Measurements from ENCODE around the gene TEKT5.

The TEKT5 gene

DNA sequence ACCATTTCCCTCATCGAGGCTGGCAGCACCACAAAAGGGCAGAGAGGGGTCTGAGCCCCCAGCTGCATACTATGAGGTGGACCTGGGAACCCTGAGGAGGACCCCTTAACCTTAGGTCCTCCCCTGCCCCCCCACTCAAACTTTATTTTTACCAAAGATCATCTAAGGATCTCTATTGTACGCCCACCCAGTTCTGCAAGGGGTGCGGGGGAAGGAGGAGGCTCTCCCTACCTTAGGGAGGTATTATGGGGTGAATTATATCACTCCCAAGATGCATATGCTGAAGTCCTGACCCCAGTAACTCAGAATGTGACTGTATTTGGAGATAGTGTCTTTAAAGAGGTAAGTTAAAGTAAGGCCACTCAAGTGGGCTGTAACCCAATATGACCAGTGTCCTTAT, 87.6 kb downstream of the TEKT5 start:
- no peak for DNase-seq

GRCh38 chr16:10606607-10607006, 88.1 kb downstream of the TEKT5 start:
- DNase-seq = no peak

DNA sequence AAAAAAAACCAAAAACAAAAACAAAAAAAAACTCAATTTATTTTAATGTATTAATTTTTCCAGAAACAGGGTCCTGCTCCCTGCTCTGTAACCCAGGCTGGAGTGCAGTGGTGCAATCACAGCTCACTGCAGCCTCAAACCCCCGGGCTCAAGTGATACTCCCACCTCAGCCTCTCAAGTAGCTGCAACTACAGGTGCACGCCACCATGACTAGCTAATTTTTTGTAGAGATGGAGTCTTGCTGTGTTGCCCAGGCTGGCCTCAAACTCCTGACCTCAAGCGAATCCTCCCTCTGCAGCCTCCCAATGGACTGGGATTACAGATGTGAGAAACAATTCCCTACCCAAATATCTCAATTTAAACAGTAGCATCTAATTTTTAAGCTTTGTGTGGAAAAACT, 89.1 kb downstream of the TEKT5 start:
- DNase-seq = no peak

- no peak for DNase-seq
Observed at GRCh38 chr16:10601444-10602408, 93.0 kb downstream of the TEKT5 start.

DNA sequence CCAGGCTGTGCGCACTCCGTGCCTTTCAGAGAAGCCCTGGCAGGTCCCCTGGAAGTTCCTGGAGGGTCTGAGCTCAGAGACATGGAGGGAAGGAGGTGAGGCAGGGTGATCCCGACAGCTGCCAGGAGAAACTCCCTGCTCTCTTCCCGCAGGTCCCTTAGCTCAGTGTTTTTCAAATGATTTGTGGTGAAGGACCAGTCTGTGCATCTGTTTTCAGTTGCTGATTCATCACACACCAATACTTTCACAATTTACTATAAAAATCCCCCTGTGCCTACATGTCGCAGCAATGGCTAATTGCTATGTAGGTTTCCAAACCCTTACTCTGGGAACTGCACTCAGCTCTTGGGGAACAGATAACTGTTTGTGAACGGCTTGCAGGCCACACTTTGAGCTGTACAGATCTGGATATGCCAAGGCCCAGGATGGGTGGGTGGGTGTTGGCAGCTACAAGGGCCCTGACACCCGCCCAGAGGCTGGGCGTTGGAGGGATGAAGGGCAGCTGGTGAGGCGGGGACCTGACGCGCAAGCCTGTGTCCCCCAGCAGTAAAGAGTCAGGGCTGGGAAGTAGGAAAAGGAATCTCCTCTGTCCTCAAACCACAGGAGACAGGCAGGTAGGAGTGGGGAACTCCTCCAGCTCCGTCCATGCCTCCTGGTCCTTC, 93.8 kb downstream of the TEKT5 start:
- DNase-seq = no peak

- no peak for DNase-seq
Observed at GRCh38 chr16:10599626-10600025, 95.1 kb downstream of the TEKT5 start.

DNA sequence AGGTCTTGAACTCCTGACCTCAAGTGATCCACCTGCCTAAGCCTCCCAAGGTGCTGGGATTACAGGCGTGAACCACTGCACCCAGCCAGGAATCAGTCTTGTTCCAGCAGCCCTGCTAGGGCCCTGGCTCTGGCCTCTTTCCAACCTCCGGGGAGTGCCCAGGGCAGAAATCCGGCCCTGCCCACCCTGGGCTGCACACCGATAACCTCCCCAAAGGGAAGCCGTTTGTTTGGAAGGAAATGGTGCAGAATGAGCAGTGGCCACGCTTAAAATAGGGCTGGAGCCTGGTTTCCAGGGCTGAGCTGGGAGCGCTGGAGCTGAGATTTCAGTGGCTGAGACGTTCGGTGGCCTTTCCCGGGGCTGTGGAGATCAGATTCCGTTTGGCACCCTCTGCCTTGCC, 96.6 kb downstream of the TEKT5 start:
- no peak for DNase-seq

GRCh38 chr16:10597187-10597601, 97.5 kb downstream of the TEKT5 start:
- DNase-seq = no peak

DNA sequence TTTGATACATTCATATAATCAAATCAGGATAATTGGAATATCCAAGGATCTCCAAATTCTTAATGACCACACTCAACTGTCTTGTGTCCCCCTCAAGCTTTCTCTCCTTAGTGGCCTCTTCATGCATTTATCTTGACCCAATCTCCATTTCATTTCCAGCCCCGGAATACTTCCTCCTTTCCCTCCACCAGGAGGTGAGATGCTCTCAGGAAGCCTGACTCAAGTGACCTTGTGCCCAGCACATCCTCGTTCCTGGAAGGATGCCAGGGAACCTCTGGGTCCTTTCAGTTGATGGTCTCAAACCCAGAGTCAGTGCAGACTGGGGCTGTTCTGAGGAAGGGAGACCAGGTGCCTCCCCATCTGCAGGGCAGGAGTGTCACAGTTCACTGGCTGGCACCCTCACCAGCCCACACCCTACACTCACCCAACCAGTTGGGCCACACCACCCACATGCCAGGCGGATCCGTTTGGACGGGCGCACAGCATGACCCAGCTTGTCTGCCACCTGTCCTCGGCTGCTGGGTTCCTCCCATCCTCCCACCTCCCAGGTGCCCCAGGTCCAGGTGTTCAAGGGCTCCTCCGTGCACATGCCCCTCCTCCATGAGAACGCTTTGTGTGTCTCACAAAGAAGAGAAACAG, 100.3 kb downstream of the TEKT5 start:
- DNase-seq = no peak

GRCh38 chr16:10592611-10593010, 102.1 kb downstream of the TEKT5 start:
- DNase-seq = no peak

GRCh38 chr16:10590342-10590741, 104.4 kb downstream of the TEKT5 start:
- DNase-seq = no peak

GRCh38 chr16:10589109-10589508, 105.6 kb downstream of the TEKT5 start:
- DNase-seq = no peak

DNA sequence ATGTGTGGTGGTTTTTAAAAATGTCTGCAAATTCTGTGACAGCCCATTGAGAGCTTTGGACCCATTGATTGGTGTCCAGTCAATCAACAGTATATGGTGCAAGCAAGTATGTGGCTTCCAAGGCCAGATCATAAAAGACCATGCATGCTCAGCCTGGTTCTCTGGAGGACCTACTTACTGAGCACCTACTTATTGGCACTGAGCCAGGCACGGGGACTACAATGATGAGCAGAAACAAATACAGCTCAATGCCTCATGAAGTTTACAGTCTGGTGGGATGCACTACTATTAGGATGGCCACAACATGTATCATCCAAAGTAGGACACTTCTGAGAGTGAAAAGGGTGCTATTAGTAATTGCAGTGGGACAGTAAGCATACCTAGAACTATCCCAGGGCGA, 107.1 kb downstream of the TEKT5 start:
- no peak for DNase-seq

DNA sequence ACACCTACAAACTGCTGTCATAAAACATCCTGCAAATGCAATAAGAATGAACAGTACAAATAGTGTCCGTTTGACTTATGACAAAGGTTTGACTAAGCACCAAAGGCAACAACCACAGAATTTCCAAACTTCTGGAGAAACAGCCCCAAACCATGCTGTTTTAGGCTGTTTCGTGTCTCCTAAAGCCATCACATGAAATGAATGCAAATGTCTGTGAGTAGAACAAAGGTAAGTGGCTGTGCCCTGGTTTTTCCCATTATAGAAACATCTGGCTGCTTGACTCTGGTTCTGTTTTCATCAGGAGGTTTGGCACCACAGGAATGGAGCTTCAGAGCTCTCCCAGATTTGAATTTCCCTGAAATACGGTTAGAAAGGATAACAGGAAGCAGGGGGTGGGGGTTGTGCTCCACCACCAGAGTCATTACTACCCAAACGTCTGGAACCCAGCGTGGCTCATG, 109.7 kb downstream of the TEKT5 start:
- DNase-seq = no peak

GRCh38 chr16:10583269-10583668, 111.5 kb downstream of the TEKT5 start:
- DNase-seq = no peak

DNA sequence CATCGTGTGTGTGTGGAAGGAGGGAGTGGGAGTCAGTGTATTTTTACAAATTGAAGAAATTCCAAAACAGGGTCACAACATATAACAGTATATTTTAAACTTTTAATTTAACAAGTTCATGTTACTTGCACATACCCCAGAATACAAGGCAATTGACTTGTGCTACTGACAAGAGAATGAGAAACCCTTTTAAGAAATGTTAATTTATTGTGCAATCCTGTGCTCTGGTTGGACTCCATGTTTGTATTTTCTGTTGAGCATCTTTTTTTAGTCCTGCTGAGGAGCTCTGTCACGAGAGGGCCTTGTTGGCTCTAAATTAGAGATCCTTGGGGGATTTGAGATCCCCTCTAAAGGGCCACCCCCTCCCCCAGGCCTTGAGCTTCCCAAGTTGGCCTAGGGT, 113.2 kb downstream of the TEKT5 start:
- DNase-seq = no peak

- no peak for DNase-seq
Observed at GRCh38 chr16:10580883-10581247, 113.9 kb downstream of the TEKT5 start.

DNA sequence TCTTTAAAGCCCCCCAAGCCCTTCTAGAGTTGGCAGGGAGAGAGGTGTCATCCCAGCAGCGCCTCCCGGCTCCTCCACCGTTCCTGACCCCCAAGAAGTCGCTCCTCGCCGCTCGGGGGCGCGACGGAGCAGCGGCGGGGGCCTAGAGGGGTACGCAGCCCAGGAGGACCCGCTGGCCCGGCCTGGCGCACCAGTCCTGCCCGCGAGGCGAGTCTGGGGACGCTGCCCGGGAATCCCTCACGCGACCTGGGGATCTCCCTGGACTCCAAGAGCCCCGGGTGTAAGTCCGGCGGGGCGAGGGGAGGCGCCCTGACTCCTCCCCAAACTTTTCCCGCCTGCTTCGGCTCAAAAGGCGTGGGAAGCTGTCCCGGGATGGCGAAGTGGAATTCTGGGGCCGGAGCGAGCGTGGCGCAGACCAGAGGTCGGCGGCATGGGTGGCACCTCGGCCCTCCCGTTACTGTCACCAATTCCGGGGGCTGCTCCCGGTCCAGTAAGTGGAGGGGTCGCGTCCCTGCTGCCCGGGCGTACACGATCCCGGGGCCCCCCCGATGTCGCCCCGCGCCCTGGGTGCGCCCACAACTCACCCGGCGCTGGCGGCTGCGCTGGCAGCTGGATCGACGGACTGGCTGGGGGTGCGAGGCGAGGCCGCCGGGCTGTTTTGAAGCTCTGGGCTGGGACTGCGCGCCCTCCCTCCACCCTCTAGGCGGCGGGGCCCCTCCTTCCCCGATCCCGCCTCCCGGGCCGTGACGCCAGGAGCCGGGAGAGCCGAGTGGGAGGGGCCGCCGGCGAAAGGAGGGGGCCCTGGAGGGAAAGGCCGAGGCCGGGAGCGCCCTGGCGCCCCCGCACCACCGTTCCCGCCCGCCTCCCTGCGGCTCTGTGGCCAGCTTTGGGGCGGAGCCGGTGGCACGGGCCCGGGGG, 114.5 kb downstream of the TEKT5 start, which contains the start of gene EMP2:
TSS of gene EMP2 (minus strand) at position 634 of the 918 bp plus-strand sequence. CDS start 32,981 bp downstream, outside the sequence.
- peak; percentile 85 for DNase-seq

DNA sequence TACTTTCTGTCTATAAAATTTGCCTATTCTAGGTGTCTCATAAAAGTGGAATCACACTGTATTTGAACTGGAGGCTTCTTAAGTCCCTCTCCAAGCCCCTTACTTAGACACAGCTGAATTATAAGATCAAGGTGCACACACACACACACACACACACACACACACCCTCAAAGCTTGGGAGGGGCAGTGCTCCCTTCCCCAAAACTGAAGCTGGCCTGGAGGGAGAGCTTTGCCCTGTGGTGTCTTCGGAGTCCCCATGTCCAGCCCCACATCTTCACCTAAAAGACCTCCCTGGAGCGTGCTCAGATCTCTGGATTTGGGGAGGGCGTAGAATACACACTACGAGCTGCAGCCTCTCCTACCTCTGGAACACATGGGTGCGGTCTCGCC, 115.2 kb downstream of the TEKT5 start:
- no peak for DNase-seq

GRCh38 chr16:10578474-10579316, 116.0 kb downstream of the TEKT5 start:
- DNase-seq = no peak

Measured in eye (tissue), 1 donor.